Body of pancreas (tissue), 4 donors: ENCODE results near the gene LPAR1.

Source experiments
- POLR2A ChIP-seq, 3 donors: fragments of 450-650 bp; IDR thresholded peaks; one replicate each; pipeline ENCODE4 v1.6.1; 2016; ENCODE audit warnings: antibody characterized with exemption in 3 of 3, mild to moderate bottlenecking in 2 of 3
- TF ChIP-seq, protein P1 (sequence below), 7 experiments: fragments of 450-650 bp in 4 of 7; fragments of 200-600 bp in 3 of 7; sonication (generic) in 3 of 7; IDR thresholded peaks; one replicate each; pipeline ENCODE4 v1.5.1; 2016 to 2019; ENCODE audit warnings: antibody characterized with exemption in 7 of 7

DNA sequence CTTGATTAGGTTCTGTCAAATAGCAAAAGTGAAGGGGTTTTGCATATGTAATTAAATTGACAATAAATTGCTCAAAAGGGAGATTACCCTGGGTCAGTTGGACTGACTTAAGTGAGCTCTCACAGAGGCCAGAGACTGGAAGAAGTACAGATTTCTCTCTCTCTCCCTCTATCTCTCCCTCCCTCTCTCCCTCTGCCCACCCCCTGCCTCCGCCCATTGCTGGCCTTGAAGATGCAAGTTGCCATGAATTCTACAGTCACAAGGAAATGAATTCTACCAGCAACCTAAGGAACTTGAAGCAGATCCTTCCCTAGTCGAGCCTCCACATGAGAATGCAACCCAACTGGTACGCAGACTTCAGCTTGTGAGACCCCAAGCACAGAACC is 119.2 kb downstream of the LPAR1 start:
- TF ChIP-seq, protein P1, sequence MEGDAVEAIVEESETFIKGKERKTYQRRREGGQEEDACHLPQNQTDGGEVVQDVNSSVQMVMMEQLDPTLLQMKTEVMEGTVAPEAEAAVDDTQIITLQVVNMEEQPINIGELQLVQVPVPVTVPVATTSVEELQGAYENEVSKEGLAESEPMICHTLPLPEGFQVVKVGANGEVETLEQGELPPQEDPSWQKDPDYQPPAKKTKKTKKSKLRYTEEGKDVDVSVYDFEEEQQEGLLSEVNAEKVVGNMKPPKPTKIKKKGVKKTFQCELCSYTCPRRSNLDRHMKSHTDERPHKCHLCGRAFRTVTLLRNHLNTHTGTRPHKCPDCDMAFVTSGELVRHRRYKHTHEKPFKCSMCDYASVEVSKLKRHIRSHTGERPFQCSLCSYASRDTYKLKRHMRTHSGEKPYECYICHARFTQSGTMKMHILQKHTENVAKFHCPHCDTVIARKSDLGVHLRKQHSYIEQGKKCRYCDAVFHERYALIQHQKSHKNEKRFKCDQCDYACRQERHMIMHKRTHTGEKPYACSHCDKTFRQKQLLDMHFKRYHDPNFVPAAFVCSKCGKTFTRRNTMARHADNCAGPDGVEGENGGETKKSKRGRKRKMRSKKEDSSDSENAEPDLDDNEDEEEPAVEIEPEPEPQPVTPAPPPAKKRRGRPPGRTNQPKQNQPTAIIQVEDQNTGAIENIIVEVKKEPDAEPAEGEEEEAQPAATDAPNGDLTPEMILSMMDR (IDR thresholded peaks at IDR 0.05): no peak
- TF ChIP-seq POLR2A (IDR thresholded peaks at IDR 0.05): no peak
